HUES64 (cell line): ENCODE results near the gene ARHGAP26.

ENCODE experiments used
- H3K27ac ChIP-seq: 2 replicates; pipeline ENCODE4 v1.7.0; 2013; ENCODE audit warnings: low read depth, low read length, inconsistent platforms
- H3K27me3 ChIP-seq: 2 replicates; pipeline ENCODE4 v1.6.1; 2013; ENCODE audit warnings: mild to moderate bottlenecking, low read length; ENCODE audit not compliant: insufficient read depth
- H3K36me3 ChIP-seq: 2 replicates; pipeline ENCODE4 v1.6.1; 2013; ENCODE audit warnings: mild to moderate bottlenecking, low read length; ENCODE audit not compliant: insufficient read depth
- H3K4me1 ChIP-seq: 2 replicates; pipeline ENCODE4 v1.6.1; 2013; ENCODE audit warnings: mild to moderate bottlenecking, low read length, moderate library complexity; ENCODE audit not compliant: insufficient read depth
- H3K4me3 ChIP-seq: 2 replicates; pipeline ENCODE4 v1.5.1; 2013; ENCODE audit warnings: mild to moderate bottlenecking, low read length, moderate library complexity
- H3K9ac ChIP-seq: 2 replicates; pipeline ENCODE4 v1.6.1; 2013; ENCODE audit warnings: mild to moderate bottlenecking, low read depth, low read length
- H3K9me3 ChIP-seq: 2 replicates; pipeline ENCODE4 v1.6.1; 2013; ENCODE audit warnings: low read depth, low read length; ENCODE audit not compliant: insufficient read depth
- WGBS: fragments of 150-250, 120-280 bp; methylation state at CpG from one replicate; pipeline ENCODE4 v1.1.7; 2013; ENCODE audit warnings: missing lambda C conversion rate; 5-methylcytosine and 5-hydroxymethylcytosine counted together

ARHGAP26 gene

DNA sequence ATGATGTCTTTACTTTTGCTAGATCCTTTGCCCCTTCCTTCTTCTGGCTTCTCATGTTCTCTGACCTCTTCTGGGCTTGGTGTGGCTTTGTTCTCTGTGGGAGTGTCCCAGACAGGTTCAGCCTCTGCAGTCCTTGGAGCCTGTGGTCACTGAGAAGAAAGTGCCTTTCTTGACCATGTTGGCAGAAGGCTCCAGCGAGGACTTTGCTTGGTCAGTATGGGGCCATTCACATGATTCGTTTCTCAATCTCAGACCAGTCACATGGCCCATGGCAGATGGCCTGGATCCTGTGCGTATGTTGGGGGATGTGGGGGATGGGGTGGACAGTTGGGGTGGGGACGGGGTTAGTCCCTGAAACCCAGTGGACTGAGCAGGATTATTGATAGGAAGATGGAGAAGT, 274.1 kb downstream of the ARHGAP26 start:
- no peaks in the 10 kb centered on the region for H3K36me3 ChIP-seq
- H3K9ac ChIP-seq: no peak overlapping the region
- H3K9me3 ChIP-seq: no peaks in the 10 kb centered on the region
- H3K4me1 ChIP-seq: peaks cover 9% of the 10 kb centered on the region; the same call in 1 of the 2 replicates
- 93% methylated on average over 4 of the region's 4 CpGs for WGBS
- H3K27ac ChIP-seq: no peak overlapping the region
- H3K27me3 ChIP-seq: no peaks in the 10 kb centered on the region
- no peak overlapping the region for H3K4me3 ChIP-seq

DNA sequence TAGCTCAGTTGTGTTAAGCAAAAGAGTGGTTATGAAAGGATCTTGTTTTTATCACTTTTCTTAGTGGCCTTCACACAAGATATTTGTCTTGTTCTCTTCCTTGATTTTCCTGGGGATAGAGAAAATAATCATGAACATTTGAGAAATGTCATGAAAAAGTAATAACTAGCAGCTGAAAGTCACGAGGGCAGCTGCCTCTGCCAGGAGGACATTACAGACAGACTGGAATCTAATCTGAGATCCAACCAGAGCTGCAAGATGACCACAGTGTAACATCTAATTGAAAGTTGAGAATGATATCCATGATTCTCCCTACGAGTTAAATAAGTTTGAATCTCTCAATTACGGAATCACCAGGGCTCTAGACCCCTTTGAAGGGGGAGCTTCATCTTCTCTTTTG, 274.9 kb downstream of the ARHGAP26 start:
- Histone ChIP-seq H3K9me3 (no peaks in the 10 kb centered on the region), H3K4me3 (no peak overlapping the region), H3K36me3 (no peaks in the 10 kb centered on the region), H3K9ac (no peak overlapping the region), H3K27me3 (no peaks in the 10 kb centered on the region), H3K4me1 (peaks cover 9% of the 10 kb centered on the region), H3K27ac (no peak overlapping the region)
- WGBS: 97% methylated on average over 3 of the region's 3 CpGs

DNA sequence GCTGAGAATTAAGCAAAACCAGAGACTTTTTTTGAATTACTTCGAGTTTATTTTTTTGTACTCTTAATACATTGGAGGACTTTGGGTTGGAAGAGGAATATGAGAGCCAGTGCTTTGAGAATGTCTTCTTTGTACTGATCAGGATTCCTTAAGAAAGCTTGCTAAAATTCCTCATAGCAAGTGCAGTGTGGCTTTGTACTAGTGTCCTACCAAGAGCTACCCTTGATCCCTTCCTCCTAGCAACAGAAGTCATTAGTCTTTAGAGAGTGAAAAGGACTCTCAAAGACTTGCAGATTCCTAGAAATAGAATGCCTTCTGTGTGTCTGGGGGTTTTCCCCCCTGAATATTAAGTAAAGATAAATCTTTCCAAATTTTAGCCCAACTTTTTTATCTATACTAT, 276.1 kb downstream of the ARHGAP26 start:
- Histone ChIP-seq H3K27ac (no peak overlapping the region), H3K9me3 (no peaks in the 10 kb centered on the region), H3K4me3 (no peak overlapping the region), H3K27me3 (no peaks in the 10 kb centered on the region), H3K4me1 (peaks cover 12% of the 10 kb centered on the region), H3K9ac (no peak overlapping the region), H3K36me3 (no peaks in the 10 kb centered on the region)
- WGBS: 100% methylated on average over 1 of the region's 1 CpG

DNA sequence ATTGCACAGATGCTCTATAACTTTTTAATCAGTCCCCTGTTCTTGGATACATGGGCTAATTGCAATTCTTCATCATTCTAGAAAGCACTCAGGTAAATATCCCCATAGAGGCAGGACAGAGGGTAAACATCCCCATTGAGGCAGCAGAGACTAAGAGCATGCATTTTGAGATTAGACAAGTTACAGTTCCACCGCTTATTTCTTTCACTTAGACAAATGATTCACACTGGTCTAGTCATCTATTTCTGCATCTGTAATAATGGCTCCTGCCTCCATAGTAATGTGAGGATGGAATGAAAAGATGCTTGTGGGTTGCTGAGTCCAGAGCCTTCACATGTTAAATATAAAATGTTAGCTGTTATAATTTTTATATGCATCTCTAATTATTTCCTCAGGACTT, 276.9 kb downstream of the ARHGAP26 start:
- Histone ChIP-seq H3K4me1 (peaks cover 17% of the 10 kb centered on the region), H3K9me3 (no peaks in the 10 kb centered on the region), H3K36me3 (no peaks in the 10 kb centered on the region), H3K27ac (no peak overlapping the region), H3K27me3 (no peaks in the 10 kb centered on the region), H3K4me3 (no peak overlapping the region), H3K9ac (no peak overlapping the region)
- WGBS: 100% methylated on average over 1 of the region's 1 CpG

DNA sequence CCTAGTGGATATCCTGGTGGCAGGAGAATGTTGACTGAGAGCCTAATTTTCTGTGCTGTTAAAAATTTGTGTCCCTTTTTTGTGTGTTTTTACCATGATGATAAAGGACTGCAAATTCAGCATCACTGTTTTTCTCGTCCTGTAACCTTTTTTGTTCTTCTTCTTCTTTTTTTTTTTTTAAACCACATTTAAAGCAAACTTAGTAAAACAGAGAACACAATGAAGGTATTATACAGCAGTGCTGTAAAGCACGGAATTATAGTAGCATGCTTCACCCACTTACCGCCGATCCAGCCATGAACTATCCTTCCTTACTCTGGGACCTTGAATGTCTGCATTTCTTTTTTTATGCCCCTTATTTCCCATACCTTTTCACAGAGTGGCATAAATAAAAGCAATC, 280.0 kb downstream of the ARHGAP26 start:
- Histone ChIP-seq H3K4me1 (peaks cover 14% of the 10 kb centered on the region), H3K9me3 (no peaks in the 10 kb centered on the region), H3K27ac (no peak overlapping the region), H3K4me3 (no peak overlapping the region), H3K27me3 (no peaks in the 10 kb centered on the region), H3K9ac (no peak overlapping the region), H3K36me3 (0 out of 2 replicates have a peak, but pooled peaks cover 6% of the 10 kb centered on the region)
- WGBS: 94% methylated on average over 4 of the region's 4 CpGs

DNA sequence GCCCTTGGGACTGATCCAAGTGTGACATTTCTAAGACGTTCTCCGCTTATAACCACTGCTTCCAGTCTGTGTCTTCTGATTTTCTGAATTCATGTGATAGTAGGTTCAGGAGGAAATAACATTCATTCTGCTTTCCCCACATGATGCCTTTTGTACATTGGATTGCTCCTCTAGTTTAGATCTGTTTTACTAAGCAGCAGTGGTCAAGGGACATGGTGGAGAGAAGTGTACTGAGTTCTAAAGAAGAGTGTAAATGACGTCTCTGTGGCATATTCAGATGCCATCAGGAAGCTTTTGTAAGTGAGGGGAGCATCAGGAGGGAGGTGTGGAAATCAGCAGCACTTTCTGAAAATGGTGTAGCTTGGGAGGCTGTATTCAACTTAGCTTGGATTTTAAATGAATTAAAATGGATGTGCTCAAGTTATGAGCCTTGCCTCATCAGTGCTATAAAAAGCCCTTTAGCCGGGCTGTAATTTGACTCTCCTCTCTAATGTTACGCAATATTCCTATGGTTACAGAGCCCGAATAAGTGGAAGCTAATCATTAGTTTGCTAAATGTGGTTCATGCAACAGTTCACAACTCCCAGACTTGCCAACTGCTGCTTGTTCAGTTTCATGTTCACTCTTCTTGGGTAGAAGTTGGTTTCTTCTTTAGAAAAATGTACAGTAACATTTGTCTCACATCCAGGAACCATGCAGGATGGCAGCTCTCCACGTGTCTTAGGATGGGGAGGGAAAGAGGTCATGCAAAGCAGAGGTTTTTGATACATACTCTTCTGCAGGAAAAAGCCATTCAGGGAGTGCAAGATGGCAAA, 281.3 kb downstream of the ARHGAP26 start:
- Histone ChIP-seq H3K9ac (no peak overlapping the region), H3K4me3 (no peak overlapping the region), H3K9me3 (no peaks in the 10 kb centered on the region), H3K27me3 (no peaks in the 10 kb centered on the region), H3K27ac (no peak overlapping the region), H3K4me1 (peaks cover 14% of the 10 kb centered on the region), H3K36me3 (peaks cover 9% of the 10 kb centered on the region)
- 86% methylated on average over 6 of the region's 7 CpGs for WGBS

DNA sequence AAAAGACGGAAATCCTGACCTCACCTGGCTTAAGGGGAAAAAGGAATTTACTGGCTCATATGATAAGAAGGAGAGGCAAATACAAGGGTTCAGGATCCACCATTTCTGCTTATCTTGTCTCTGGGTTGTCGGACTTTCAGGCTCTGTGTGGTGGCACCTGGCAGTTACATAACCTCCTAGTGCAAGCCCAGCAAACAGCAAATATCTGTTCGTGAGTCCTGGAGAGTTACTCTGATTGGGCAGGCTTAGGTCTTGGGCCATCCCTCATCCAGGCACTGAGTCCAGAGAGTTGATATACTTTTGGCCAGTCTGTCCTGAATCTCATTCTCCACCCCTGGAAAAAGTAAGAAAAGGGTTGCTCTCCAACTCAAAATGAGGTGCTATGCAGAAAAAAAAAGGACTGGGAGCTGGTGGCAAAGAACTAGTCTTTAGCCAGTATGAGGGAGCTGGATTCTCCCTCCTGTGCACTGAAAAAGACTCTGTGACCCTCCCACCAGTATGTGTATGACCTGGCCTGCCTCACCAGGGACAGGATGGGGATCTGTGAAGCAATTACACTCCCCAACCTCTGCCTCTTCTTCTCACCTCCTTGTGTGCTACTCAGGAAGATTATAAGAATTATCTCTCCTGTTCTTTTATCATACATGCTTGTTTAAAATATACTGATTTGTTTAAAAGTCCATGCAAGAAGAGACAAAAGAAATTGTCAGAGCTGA, 282.9 kb downstream of the ARHGAP26 start:
- Histone ChIP-seq H3K4me1 (peaks cover 14% of the 10 kb centered on the region), H3K27me3 (no peaks in the 10 kb centered on the region), H3K36me3 (peaks cover 22% of the 10 kb centered on the region), H3K9me3 (no peaks in the 10 kb centered on the region), H3K27ac (no peak overlapping the region), H3K9ac (no peak overlapping the region), H3K4me3 (no peak overlapping the region)
- 83% methylated on average over 3 of the region's 3 CpGs for WGBS

DNA sequence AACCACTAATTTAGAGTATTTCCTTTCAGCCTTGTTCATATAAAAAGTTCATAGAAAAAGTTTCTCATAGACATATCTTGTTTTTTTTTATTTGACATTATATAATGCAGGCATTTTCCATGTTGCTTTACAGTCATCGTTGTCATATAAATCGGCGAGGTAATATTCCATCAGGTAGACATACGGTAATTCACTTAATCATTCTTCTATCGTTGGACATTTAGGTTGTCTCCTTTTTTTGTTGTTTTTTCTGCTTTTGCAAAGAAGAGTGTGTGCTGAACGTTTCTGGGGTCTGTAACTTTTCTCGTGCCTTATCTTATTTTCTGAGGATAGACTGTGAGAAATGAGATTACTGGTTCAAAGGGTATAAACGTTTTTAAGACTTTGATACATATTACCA, 283.6 kb downstream of the ARHGAP26 start:
- H3K36me3 ChIP-seq: peaks cover 28% of the 10 kb centered on the region
- no peaks in the 10 kb centered on the region for H3K9me3 ChIP-seq
- no peak overlapping the region for H3K27ac ChIP-seq
- 92% methylated on average over 8 of the region's 8 CpGs for WGBS
- no peak overlapping the region for H3K4me3 ChIP-seq
- H3K27me3 ChIP-seq: no peaks in the 10 kb centered on the region
- H3K9ac ChIP-seq: no peak overlapping the region
- H3K4me1 ChIP-seq: peaks cover 14% of the 10 kb centered on the region

DNA sequence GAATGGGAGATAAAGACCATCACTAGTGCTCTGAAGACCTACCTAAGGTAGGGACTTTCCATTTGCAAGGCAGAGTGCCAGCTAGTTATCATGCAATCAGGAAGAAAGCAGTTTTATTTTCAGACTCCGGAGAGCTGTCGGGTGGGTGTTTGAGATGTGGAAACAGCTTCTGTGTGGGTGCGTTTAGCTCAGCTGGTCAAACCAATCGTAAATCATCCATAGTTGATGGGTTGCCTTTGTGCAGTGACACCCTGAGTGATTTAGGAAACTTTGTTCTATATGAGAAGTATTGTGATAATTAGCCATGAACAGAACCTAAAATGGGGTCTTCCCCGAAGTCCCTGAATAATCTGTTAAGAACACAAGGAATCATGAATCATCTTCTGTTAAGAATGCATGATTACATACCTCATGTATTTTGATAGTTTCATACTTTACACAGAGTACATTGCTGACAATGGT, 284.3 kb downstream of the ARHGAP26 start:
- 94% methylated on average over 5 of the region's 5 CpGs for WGBS
- H3K4me3 ChIP-seq: no peak overlapping the region
- H3K4me1 ChIP-seq: peaks cover 10% of the 10 kb centered on the region
- no peaks in the 10 kb centered on the region for H3K27me3 ChIP-seq
- no peaks in the 10 kb centered on the region for H3K9me3 ChIP-seq
- H3K27ac ChIP-seq: no peak overlapping the region
- no peak overlapping the region for H3K9ac ChIP-seq
- H3K36me3 ChIP-seq: peaks cover 29% of the 10 kb centered on the region

DNA sequence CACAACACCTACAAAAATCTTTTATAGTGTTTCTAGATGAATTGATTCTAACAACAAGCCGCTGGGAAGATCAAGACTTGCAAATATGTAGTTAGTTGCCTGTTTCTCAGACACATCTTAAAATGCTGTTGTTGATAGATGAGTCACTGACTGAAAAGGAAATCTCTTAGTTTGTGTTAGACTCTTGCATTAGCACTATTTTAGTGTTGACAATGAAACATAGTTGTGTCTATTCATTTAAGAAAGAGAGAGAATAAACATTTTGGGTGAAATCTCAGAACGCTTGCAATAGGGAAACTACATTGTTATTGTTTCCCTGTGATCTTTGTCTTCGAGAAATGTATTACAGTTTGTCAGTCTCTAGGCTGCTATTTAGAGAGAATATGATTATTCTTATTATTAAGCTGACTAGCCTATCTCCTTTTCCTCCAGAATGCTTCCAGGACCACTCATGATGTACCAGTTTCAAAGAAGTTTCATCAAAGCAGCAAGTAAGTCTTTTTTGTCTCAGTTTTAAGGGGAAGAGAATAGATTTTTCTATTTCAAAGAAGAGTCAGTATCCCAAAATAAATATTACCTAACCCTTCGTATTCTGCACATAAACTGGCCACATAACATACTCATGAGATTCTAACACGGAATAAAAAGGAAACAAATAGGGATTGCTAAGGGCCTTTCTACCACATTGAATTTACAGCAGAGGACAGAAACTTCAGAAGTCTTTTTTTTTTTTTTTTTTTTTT, 285.6 kb downstream of the ARHGAP26 start:
- no peak overlapping the region for H3K9ac ChIP-seq
- H3K36me3 ChIP-seq: peaks cover 29% of the 10 kb centered on the region
- no peaks in the 10 kb centered on the region for H3K27me3 ChIP-seq
- H3K27ac ChIP-seq: no peak overlapping the region
- H3K9me3 ChIP-seq: no peaks in the 10 kb centered on the region
- no peak overlapping the region for H3K4me3 ChIP-seq
- 88% methylated on average over 5 of the region's 5 CpGs for WGBS
- peaks cover 15% of the 10 kb centered on the region for H3K4me1 ChIP-seq

DNA sequence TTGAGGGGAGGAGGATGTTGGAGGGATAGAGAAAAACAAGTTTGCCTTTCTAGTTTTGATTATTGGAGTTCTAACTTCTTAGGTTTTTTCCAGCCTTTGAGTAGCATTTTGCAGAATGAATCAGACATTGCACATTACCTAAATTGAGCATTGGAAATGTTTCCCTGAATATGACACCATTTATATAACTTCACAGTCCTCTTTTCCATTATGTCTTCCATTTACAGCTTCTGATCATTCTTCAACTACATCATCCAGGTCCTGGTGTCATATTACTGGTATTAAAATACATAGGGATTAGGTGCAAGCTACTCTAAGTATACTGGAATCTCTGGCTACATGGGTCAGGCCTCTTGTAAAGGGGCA, 286.1 kb downstream of the ARHGAP26 start:
- H3K9ac ChIP-seq: no peak overlapping the region

More for the DNA sequence above, 286.1 kb downstream of the ARHGAP26 start:
- Histone ChIP-seq H3K4me3 (no peak overlapping the region), H3K27ac (no peak overlapping the region), H3K9me3 (no peaks in the 10 kb centered on the region), H3K36me3 (peaks cover 29% of the 10 kb centered on the region), H3K4me1 (peaks cover 12% of the 10 kb centered on the region), H3K27me3 (no peaks in the 10 kb centered on the region)
